Measurements from ENCODE around the gene ACOXL.

DNA sequence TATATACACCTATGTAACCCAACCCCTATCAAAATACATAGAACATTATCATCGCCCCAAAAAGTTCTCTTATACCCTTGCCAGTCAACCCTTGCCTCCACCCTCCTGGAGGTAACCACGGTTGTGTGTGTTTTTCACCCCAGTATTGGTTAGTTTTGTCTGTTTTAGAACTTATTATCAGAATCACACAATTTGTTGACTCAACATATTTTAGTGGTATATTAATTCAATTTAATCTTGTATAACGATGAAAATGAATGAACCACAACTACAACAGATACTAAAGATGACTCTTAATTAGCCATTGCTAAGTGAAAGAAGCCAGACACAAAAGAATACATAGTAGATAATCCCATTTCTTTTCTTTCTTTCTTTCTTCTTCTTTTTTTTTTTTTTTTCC, 19.3 kb downstream of the ACOXL start:
- TF ChIP-seq EZH2 (IDR thresholded peaks at IDR 0.05; ENCODE audit: low read depth, low read length, severe bottlenecking) (no peak), TBP (IDR thresholded peaks at IDR 0.05; ENCODE audit: low read depth, low read length) (no peak), POLR2A (IDR thresholded peaks at IDR 0.05; ENCODE audit: control extremely low read depth in 1 of 2, low read depth in 2 of 2, low read length in 2 of 2) (no peak), TEAD4 (IDR thresholded peaks at IDR 0.05; ENCODE audit: low read depth, low read length) (no peak), USF2 (IDR thresholded peaks at IDR 0.05; ENCODE audit: low read length) (no peak), CREB1 (IDR thresholded peaks at IDR 0.05) (no peak)
- TF ChIP-seq, protein P1, sequence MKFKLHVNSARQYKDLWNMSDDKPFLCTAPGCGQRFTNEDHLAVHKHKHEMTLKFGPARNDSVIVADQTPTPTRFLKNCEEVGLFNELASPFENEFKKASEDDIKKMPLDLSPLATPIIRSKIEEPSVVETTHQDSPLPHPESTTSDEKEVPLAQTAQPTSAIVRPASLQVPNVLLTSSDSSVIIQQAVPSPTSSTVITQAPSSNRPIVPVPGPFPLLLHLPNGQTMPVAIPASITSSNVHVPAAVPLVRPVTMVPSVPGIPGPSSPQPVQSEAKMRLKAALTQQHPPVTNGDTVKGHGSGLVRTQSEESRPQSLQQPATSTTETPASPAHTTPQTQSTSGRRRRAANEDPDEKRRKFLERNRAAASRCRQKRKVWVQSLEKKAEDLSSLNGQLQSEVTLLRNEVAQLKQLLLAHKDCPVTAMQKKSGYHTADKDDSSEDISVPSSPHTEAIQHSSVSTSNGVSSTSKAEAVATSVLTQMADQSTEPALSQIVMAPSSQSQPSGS (IDR thresholded peaks at IDR 0.05; ENCODE audit: low read length), result no peak
- TF ChIP-seq, protein P2, sequence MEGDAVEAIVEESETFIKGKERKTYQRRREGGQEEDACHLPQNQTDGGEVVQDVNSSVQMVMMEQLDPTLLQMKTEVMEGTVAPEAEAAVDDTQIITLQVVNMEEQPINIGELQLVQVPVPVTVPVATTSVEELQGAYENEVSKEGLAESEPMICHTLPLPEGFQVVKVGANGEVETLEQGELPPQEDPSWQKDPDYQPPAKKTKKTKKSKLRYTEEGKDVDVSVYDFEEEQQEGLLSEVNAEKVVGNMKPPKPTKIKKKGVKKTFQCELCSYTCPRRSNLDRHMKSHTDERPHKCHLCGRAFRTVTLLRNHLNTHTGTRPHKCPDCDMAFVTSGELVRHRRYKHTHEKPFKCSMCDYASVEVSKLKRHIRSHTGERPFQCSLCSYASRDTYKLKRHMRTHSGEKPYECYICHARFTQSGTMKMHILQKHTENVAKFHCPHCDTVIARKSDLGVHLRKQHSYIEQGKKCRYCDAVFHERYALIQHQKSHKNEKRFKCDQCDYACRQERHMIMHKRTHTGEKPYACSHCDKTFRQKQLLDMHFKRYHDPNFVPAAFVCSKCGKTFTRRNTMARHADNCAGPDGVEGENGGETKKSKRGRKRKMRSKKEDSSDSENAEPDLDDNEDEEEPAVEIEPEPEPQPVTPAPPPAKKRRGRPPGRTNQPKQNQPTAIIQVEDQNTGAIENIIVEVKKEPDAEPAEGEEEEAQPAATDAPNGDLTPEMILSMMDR (IDR thresholded peaks at IDR 0.05; ENCODE audit: control extremely low read depth in 1 of 3, insufficient read depth in 1 of 3, low read depth in 1 of 3, low read length in 3 of 3), result no peak
